Smooth muscle cell (in vitro differentiated cells): ENCODE results near the gene PPP1R12C. TPM values are rescaled to one million over a fixed set of nuclear protein-coding genes. Genes with fewer than 3 reads are reported as not detected.
A peak's percentile ranks its signal among the peaks of the same experiment; 100 is the strongest.

Source experiments
- DNase-seq: peaks from one replicate; lab custom pipeline; 2025; ENCODE audit not compliant: unreplicated experiment; lab: John Stamatoyannopoulos, UW
- H2AFZ ChIP-seq: fragments of 200-600 bp; sonication (generic); 2 replicates; pipeline ENCODE4 v1.6.0; 2016; ENCODE audit warnings: antibody characterized with exemption, low read depth, mild to moderate bottlenecking
- H3F3A ChIP-seq: fragments of 200-600 bp; sonication (generic); 2 replicates; pipeline ENCODE4 v1.6.0; 2017; ENCODE audit warnings: antibody characterized with exemption, low read depth
- H3K27ac ChIP-seq: fragments of 200-600 bp; sonication (generic); 2 replicates; pipeline ENCODE4 v1.5.1; 2016; ENCODE audit warnings: low read depth, mild to moderate bottlenecking
- H3K27me3 ChIP-seq: fragments of 200-600 bp; sonication (generic); 2 replicates; pipeline ENCODE4 v1.6.1; 2016; ENCODE audit warnings: low read depth, mild to moderate bottlenecking
- H3K36me3 ChIP-seq: fragments of 200-600 bp; sonication (generic); 2 replicates; pipeline ENCODE4 v1.5.1; 2016; ENCODE audit warnings: low read depth
- H3K4me1 ChIP-seq: fragments of 200-600 bp; sonication (generic); 2 replicates; pipeline ENCODE4 v1.5.1; 2016; ENCODE audit warnings: low read depth
- H3K4me2 ChIP-seq: fragments of 200-600 bp; sonication (generic); 2 replicates; pipeline ENCODE4 v1.6.0; 2016; ENCODE audit warnings: mild to moderate bottlenecking
- H3K4me3 ChIP-seq: fragments of 200-600 bp; sonication (generic); 2 replicates; pipeline ENCODE4 v1.5.1; 2016; ENCODE audit warnings: mild to moderate bottlenecking
- H3K79me2 ChIP-seq: fragments of 200-600 bp; sonication (generic); 2 replicates; pipeline ENCODE4 v1.6.0; 2016; ENCODE audit warnings: low read depth, mild to moderate bottlenecking
- H3K9ac ChIP-seq: fragments of 200-600 bp; sonication (generic); 2 replicates; pipeline ENCODE4 v1.6.0; 2016; ENCODE audit warnings: low read depth
- H3K9me3 ChIP-seq: fragments of 200-600 bp; sonication (generic); replicated peaks from 2 replicates; pipeline ENCODE4 v1.5.1; 2016; ENCODE audit warnings: low read depth
- H4K20me1 ChIP-seq: fragments of 200-600 bp; sonication (generic); 2 replicates; pipeline ENCODE4 v1.6.0; 2016; ENCODE audit warnings: low read depth
- WGBS: methylation state at CpG from one replicate; pipeline ENCODE4 v1.1.7; 2016; ENCODE audit warnings: low lambda C conversion rate; 5-methylcytosine and 5-hydroxymethylcytosine counted together
- polyA plus RNA-seq: library from polyadenylated mRNA; unstranded; fragments of >200 nt; fragmentation: Nextera tagmentation; extraction: Ambion mirVana; gene quantifications from 2 replicates; pipeline ENCODE4 v1.2.1, GENCODE V29; 2016
- total RNA-seq: library from RNA; depleted of rRNA; stranded (reverse); fragments of >200 nt; gene quantifications from 2 replicates; pipeline ENCODE4 v1.2.3, GENCODE V29; 2014
- TF ChIP-seq, protein P1 (sequence below): fragments of 200-600 bp; sonication (generic); IDR thresholded peaks from 2 replicates; pipeline ENCODE4 v1.5.1; 2017; ENCODE audit warnings: borderline replicate concordance, mild to moderate bottlenecking, antibody characterized with exemption; ENCODE audit not compliant: insufficient read depth, poor library complexity, severe bottlenecking

The PPP1R12C gene
- total and polyA plus RNA-seq, 2 experiments from 2014 or later = 26.1 to 30.5 TPM

- TF ChIP-seq, protein P1, sequence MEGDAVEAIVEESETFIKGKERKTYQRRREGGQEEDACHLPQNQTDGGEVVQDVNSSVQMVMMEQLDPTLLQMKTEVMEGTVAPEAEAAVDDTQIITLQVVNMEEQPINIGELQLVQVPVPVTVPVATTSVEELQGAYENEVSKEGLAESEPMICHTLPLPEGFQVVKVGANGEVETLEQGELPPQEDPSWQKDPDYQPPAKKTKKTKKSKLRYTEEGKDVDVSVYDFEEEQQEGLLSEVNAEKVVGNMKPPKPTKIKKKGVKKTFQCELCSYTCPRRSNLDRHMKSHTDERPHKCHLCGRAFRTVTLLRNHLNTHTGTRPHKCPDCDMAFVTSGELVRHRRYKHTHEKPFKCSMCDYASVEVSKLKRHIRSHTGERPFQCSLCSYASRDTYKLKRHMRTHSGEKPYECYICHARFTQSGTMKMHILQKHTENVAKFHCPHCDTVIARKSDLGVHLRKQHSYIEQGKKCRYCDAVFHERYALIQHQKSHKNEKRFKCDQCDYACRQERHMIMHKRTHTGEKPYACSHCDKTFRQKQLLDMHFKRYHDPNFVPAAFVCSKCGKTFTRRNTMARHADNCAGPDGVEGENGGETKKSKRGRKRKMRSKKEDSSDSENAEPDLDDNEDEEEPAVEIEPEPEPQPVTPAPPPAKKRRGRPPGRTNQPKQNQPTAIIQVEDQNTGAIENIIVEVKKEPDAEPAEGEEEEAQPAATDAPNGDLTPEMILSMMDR = peak; percentile 57
- Histone ChIP-seq H3K4me3 (peak overlapping the region; percentile 39), H3K9ac (no peak overlapping the region), H3K27ac (no peak overlapping the region), H3K27me3 (peaks cover 4% of the 10 kb centered on the region), H3K4me2 (peak overlapping the region; percentile 80), H3K36me3 (no peaks in the 10 kb centered on the region), H2AFZ (peak overlapping the region; percentile 63), H3K79me2 (no peaks in the 10 kb centered on the region), H4K20me1 (no peaks in the 10 kb centered on the region), H3F3A (no peaks in the 10 kb centered on the region), H3K9me3 (no peaks in the 10 kb centered on the region), H3K4me1 (peaks cover 15% of the 10 kb centered on the region)
- no peak for DNase-seq
- 4% methylated on average over 9 of the region's 41 CpGs for WGBS
These were observed 28.8 kb upstream of the PPP1R12C start for GRCh38 chr19:55146078-55146704.

DNA sequence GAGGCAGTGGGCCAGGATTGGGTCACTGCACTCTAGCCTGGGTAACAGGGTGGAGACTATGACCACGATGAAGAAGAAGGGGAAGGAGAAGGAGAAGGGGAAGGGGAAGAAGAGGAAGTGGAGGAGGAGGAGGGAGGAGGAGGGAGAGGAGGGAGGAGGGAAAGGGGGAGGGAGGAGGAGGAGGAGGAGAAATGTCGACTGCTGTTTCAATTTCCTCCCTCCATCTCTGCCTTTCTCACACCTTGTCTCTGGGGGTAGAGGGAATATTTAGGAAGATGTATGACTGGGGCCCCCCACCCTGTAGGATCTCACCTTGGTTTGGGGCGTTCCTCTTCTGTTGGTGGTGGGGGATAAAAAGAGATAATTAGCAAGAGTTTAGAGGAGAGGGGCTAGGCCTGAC lies 27.8 kb upstream of the PPP1R12C start:
- Histone ChIP-seq H3F3A (no peaks in the 10 kb centered on the region), H3K27ac (no peak overlapping the region), H3K4me2 (no peak overlapping the region), H3K36me3 (no peaks in the 10 kb centered on the region), H2AFZ (no peak overlapping the region), H4K20me1 (no peaks in the 10 kb centered on the region), H3K4me1 (peaks cover 15% of the 10 kb centered on the region), H3K9me3 (no peaks in the 10 kb centered on the region), H3K4me3 (no peak overlapping the region), H3K9ac (no peak overlapping the region), H3K79me2 (no peaks in the 10 kb centered on the region), H3K27me3 (peaks cover 4% of the 10 kb centered on the region)
- TF ChIP-seq, protein P1 = no peak
- no peak for DNase-seq
- 53% methylated on average over 3 of the region's 3 CpGs for WGBS

- Histone ChIP-seq H3K79me2 (no peaks in the 10 kb centered on the region), H4K20me1 (no peaks in the 10 kb centered on the region), H2AFZ (no peak overlapping the region), H3K36me3 (no peaks in the 10 kb centered on the region), H3K4me2 (peak overlapping the region; percentile 20), H3K4me3 (no peak overlapping the region), H3K9me3 (no peaks in the 10 kb centered on the region), H3K27ac (no peak overlapping the region), H3K4me1 (no peaks in the 10 kb centered on the region), H3K9ac (no peak overlapping the region), H3K27me3 (peaks cover 4% of the 10 kb centered on the region), H3F3A (no peaks in the 10 kb centered on the region)
- 41% methylated on average over 21 of the region's 21 CpGs for WGBS
- DNase-seq = no peak
- TF ChIP-seq, protein P1 = no peak
These were observed 24.3 kb upstream of the PPP1R12C start for GRCh38 chr19:55141696-55142095.

DNA sequence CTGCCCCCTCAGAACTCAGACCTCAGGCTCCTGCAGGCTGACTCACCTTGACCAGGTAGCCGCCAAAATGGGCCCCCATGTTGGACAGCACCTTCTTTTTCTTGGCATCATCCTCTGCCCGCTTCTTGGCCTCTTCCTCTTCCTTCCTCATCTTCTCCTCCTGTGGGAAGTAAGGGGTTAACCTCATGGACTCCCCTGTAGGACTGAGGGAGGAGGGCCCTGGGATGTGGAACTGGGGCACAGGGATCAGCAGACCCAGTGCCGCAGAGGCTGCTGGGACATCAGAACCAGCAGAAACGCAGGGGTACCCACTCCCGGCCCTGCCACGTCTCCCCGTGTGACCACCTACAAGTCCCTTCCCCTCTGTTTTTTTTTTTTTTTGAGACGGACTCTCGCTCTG lies 20.5 kb upstream of the PPP1R12C start:
- H3K4me3 ChIP-seq = no peak overlapping the region
- no peaks in the 10 kb centered on the region for H3K36me3 ChIP-seq
- no peaks in the 10 kb centered on the region for H3K79me2 ChIP-seq
- H3K27me3 ChIP-seq = no peaks in the 10 kb centered on the region
- no peaks in the 10 kb centered on the region for H3K4me1 ChIP-seq
- H2AFZ ChIP-seq = no peak overlapping the region
- H3F3A ChIP-seq = no peaks in the 10 kb centered on the region
- no peak for DNase-seq
- no peak overlapping the region for H3K27ac ChIP-seq
- TF ChIP-seq, protein P1 = no peak
- no peaks in the 10 kb centered on the region for H4K20me1 ChIP-seq
- 81% methylated on average over 9 of the region's 9 CpGs for WGBS
- H3K9ac ChIP-seq = no peak overlapping the region
- H3K4me2 ChIP-seq = no peak overlapping the region
- H3K9me3 ChIP-seq = no peaks in the 10 kb centered on the region
